Skeletal muscle tissue (tissue), 4 donors: ENCODE measurements around the gene LRP5. TPM values are rescaled to one million over a fixed set of nuclear protein-coding genes. Genes with fewer than 3 reads are reported as not detected.

Source experiments
- H3K27ac ChIP-seq: one replicate; pipeline ENCODE4 v1.7.0; 2013; ENCODE audit warnings: mild to moderate bottlenecking, low read depth, low read length, inconsistent platforms
- H3K27me3 ChIP-seq, 3 donors: one replicate each; pipeline ENCODE4 v1.7.0; 2013; ENCODE audit warnings: low read length in 3 of 3; ENCODE audit not compliant: control insufficient read depth in 3 of 3, insufficient read depth in 3 of 3
- H3K36me3 ChIP-seq, 3 donors: one replicate each; pipeline ENCODE4 v1.7.0; 2013; ENCODE audit warnings: low read length in 3 of 3; ENCODE audit not compliant: control insufficient read depth in 3 of 3, insufficient read depth in 3 of 3
- H3K4me1 ChIP-seq, 3 donors: one replicate each; pipeline ENCODE4 v1.7.0; 2013; ENCODE audit warnings: low read length in 3 of 3, mild to moderate bottlenecking in 3 of 3; ENCODE audit not compliant: control insufficient read depth in 3 of 3, insufficient read depth in 3 of 3
- H3K4me3 ChIP-seq, 3 donors: one replicate each; pipeline ENCODE4 v1.7.0; 2013; ENCODE audit warnings: low read length in 3 of 3
- H3K9ac ChIP-seq, 3 donors: one replicate each; pipeline ENCODE4 v1.7.0; 2013; ENCODE audit warnings: low read length in 3 of 3, mild to moderate bottlenecking in 3 of 3, moderate library complexity in 2 of 3, low read depth in 1 of 3
- H3K9me3 ChIP-seq, 3 donors: one replicate each; pipeline ENCODE4 v1.7.0; 2013; ENCODE audit warnings: low read length in 3 of 3; ENCODE audit not compliant: control insufficient read depth in 3 of 3
- total RNA-seq: library from RNA; depleted of rRNA; stranded (reverse); fragments of >200 nt; gene quantifications from one replicate; pipeline ENCODE4 v1.2.3, GENCODE V29; 2014
- donor health status: Osteomylitis.

Gene LRP5
- total RNA-seq, 1 donor from 2014 or later: 31.3 TPM

DNA sequence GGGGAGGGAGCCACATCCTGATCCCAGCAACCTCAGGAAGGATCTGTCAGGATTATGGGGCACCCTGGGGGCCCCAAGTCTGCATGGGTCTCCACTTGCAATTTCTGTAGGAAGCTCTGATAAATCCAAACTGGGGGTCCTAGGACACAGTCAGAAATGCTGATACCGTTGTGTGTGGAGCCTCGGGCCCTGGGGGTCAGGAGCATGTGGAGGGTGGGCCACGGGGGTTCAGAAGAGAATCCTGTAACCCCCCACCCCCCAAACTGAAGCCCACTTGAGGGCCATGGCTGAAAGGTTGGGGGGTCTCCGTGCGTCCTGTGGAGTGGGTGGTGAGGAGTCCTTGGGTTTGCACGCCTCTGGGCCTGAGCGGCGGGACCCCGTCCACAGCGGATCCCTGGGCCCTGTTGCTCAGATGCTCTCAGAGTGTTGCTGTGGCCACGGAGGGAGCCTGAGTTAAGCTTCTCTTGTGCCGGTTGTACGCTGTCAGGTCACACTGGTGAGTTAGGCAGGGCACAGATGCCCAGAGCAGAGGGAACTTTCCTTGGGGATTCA lies 72.2 kb downstream of the LRP5 start:
- no peaks in the 10 kb centered on the region for H3K27me3 ChIP-seq
- no peak overlapping the region for H3K4me3 ChIP-seq
- H3K4me1 ChIP-seq: peaks cover 29 to 38% (median 34%) of the 10 kb centered on the region in 3 donors
- H3K27ac ChIP-seq: no peak overlapping the region
- H3K36me3 ChIP-seq: peaks cover 0 to 16% (median 6%) of the 10 kb centered on the region in 3 donors
- H3K9me3 ChIP-seq: no peaks in the 10 kb centered on the region
- no peak overlapping the region for H3K9ac ChIP-seq

- Histone ChIP-seq H3K4me1 (peaks cover 27 to 33% (median 32%) of the 10 kb centered on the region in 3 donors), H3K4me3 (no peak overlapping the region), H3K9ac (no peak overlapping the region), H3K9me3 (no peaks in the 10 kb centered on the region), H3K27ac (no peak overlapping the region), H3K36me3 (peaks cover 0 to 19% (median 9%) of the 10 kb centered on the region in 3 donors), H3K27me3 (no peaks in the 10 kb centered on the region)
Measured at GRCh38 chr11:68385128-68385527, 72.7 kb downstream of the LRP5 start.

DNA sequence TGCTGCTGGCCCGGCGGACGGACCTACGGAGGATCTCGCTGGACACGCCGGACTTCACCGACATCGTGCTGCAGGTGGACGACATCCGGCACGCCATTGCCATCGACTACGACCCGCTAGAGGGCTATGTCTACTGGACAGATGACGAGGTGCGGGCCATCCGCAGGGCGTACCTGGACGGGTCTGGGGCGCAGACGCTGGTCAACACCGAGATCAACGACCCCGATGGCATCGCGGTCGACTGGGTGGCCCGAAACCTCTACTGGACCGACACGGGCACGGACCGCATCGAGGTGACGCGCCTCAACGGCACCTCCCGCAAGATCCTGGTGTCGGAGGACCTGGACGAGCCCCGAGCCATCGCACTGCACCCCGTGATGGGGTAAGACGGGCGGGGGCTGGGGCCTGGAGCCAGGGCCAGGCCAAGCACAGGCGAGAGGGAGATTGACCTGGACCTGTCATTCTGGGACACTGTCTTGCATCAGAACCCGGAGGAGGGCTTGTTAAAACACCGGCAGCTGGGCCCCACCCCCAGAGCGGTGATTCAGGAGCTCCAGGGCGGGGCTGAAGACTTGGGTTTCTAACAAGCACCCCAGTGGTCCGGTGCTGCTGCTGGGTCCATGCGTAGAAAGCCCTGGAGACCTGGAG lies 74.1 kb downstream of the LRP5 start:
- H3K27ac ChIP-seq: no peak overlapping the region
- no peak overlapping the region for H3K9ac ChIP-seq
- no peaks in the 10 kb centered on the region for H3K9me3 ChIP-seq
- H3K4me1 ChIP-seq: peaks cover 14 to 19% (median 18%) of the 10 kb centered on the region in 3 donors
- H3K36me3 ChIP-seq: peaks cover 2 to 20% (median 9%) of the 10 kb centered on the region in 3 donors
- H3K4me3 ChIP-seq: no peak overlapping the region
- no peaks in the 10 kb centered on the region for H3K27me3 ChIP-seq

- Histone ChIP-seq H3K27ac (no peak overlapping the region), H3K27me3 (no peaks in the 10 kb centered on the region), H3K9ac (no peak overlapping the region), H3K9me3 (no peaks in the 10 kb centered on the region), H3K4me1 (peaks cover 10% of the 10 kb centered on the region in 3 donors), H3K4me3 (no peak overlapping the region), H3K36me3 (peaks cover 4 to 24% (median 9%) of the 10 kb centered on the region in 3 donors)
Measured at GRCh38 chr11:68387840-68388239, 75.4 kb downstream of the LRP5 start.

DNA sequence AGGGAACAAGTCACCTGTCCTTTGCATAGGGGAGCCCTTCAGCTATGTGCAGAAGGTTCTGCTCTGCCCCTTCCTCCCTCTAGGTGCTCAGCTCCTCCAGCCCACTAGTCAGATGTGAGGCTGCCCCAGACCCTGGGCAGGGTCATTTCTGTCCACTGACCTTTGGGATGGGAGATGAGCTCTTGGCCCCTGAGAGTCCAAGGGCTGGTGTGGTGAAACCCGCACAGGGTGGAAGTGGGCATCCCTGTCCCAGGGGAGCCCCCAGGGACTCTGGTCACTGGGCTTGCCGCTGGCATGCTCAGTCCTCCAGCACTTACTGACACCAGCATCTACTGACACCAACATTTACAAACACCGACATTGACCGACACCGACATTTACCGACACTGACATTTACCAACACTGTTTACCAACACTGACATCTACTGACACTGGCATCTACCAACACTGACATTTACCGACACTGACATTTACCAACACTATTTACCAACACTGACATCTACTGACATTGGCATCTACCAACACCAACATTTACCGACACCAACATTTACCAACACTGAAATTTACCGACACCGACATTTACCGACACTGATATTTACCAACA lies 76.3 kb downstream of the LRP5 start:
- Histone ChIP-seq H3K27me3 (no peaks in the 10 kb centered on the region), H3K9ac (no peak overlapping the region), H3K36me3 (peaks cover 4 to 24% (median 9%) of the 10 kb centered on the region in 3 donors), H3K9me3 (no peaks in the 10 kb centered on the region), H3K4me3 (no peak overlapping the region), H3K4me1 (peaks cover 2 to 3% (median 3%) of the 10 kb centered on the region in 3 donors), H3K27ac (no peak overlapping the region)

DNA sequence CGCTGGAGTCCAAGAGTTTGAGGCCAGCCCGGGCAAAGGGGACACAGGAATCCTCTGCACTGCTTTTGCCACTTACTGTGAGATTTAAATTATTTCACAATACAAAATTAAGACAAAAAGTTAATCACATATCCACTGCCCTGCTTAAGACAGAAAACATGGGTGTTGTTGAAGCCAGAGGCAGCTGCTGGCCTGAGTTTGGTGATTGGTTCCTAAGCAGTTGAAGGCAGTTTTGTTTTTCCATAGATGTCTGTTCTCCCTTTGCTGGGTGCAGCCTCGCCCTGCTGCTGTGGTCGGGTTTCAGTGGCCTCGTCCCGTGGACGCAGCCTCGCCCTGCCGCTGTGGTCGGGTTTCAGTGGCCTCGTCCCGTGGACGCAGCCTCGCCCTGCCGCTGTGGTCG lies 77.9 kb downstream of the LRP5 start:
- H3K27ac ChIP-seq: no peak overlapping the region

DNA sequence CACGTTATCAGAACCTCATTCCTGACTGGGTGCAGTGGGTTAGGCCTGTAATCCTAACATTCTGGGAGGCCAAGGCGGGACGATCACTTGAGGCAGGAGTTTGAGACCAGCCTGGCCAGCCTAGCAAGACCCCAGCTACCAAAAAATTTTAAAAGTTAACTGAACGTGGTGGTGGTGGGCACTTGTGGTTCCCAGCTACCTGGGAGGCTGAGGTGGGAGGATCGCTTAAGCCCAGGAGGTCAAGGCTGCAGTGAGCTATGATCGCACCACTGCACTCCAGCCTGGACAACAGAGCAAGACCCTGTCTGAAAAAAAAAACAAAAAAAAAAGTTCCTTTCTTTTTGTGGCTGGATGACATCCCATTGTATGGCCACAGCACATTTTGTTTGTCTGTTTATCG lies 80.4 kb downstream of the LRP5 start:
- H3K4me3 ChIP-seq: no peak overlapping the region
- no peak overlapping the region for H3K27ac ChIP-seq
- H3K36me3 ChIP-seq: peaks cover 4 to 17% (median 9%) of the 10 kb centered on the region in 3 donors
- no peaks in the 10 kb centered on the region for H3K9me3 ChIP-seq
- no peaks in the 10 kb centered on the region for H3K27me3 ChIP-seq
- H3K9ac ChIP-seq: no peak overlapping the region
- peaks cover 13 to 17% (median 14%) of the 10 kb centered on the region in 3 donors for H3K4me1 ChIP-seq

More for the DNA sequence above, 77.9 kb downstream of the LRP5 start:
- Histone ChIP-seq H3K36me3 (peaks cover 9 to 24% (median 9%) of the 10 kb centered on the region in 3 donors), H3K27me3 (no peaks in the 10 kb centered on the region), H3K4me3 (no peak overlapping the region), H3K9me3 (no peaks in the 10 kb centered on the region), H3K4me1 (no peaks in the 10 kb centered on the region), H3K9ac (no peak overlapping the region)

- Histone ChIP-seq H3K27ac (peak overlapping the region; percentile 18), H3K4me1 (peaks cover 37 to 45% (median 40%) of the 10 kb centered on the region in 3 donors)
Measured at GRCh38 chr11:68396516-68396915, 84.1 kb downstream of the LRP5 start.

DNA sequence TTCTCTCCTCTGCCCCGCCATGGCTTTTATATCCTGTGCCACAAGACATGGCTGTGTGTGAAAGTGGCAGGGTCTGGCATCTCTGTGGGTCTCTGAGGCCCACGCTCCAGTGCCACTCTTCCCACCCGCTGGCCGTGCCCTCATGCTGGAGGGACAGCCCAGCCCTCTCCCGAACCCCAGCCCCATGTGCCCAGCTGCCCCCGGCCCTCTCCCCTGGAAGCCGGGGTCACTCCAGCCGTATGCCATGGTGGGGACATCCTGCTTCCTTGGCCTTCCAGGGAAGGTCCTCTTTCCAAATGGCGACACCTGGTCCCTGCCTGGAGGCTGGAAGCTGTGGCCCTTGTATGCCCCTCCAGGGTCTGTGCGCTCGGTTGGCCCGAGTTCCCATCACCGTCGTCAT lies 84.9 kb downstream of the LRP5 start:
- Histone ChIP-seq H3K27ac (no peak overlapping the region), H3K9ac (no peak overlapping the region), H3K4me1 (peaks cover 41 to 45% (median 44%) of the 10 kb centered on the region in 3 donors), H3K36me3 (peaks cover 0 to 6% (median 3%) of the 10 kb centered on the region in 3 donors), H3K9me3 (no peaks in the 10 kb centered on the region), H3K4me3 (no peak overlapping the region), H3K27me3 (no peaks in the 10 kb centered on the region)

More at GRCh38 chr11:68396516-68396915, 84.1 kb downstream of the LRP5 start:
- H3K27me3 ChIP-seq: no peaks in the 10 kb centered on the region
- H3K9me3 ChIP-seq: no peaks in the 10 kb centered on the region
- H3K9ac ChIP-seq: no peak overlapping the region
- H3K4me3 ChIP-seq: no peak overlapping the region
- H3K36me3 ChIP-seq: peaks cover 0 to 6% (median 3%) of the 10 kb centered on the region in 3 donors
